Measurements from ENCODE around the gene PTTG1IP.

DNA sequence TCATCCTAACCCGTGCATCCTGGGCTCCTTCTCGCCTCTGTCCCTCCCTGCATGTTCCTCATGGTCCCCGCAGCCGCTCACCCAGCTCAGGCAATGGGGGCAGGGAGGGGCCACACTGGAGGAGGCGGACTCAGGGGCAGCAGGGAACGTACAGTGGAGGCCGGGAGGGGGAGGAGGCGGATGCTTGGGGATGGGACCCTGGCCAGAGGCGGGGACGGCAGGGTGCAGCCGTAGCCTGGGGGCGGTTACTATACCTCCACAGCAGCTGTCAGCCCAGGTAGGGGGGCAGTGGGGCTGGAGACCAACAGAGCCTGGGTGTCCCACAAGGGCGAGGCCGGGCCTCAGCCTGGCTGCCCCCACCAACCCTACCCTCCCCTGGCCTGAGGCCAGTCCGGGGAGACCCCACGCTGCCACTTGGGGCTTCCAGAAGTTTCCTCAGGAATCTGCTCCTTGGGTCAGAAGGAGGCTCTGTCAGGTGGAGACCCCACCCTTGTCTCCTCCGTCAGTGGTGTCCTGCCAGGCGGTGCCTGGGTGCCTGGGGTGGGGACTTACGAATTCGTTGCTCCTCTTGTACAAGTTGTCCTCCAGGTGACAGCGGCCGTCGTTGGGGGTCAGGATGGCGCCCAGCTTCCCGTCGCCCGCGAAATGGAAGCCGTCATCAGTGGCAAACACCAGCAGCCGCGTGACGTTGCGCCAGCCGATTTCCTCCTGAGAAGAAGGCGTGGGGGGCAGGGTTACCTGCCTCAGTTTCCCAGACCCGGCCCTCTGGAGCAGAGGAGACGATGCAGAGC, 26.5 kb upstream of the PTTG1IP start:
- no peak for TF ChIP-seq CTCF (IDR thresholded peaks at IDR 0.05; ENCODE audit: low read depth, low read length)
- TF ChIP-seq, protein P1, sequence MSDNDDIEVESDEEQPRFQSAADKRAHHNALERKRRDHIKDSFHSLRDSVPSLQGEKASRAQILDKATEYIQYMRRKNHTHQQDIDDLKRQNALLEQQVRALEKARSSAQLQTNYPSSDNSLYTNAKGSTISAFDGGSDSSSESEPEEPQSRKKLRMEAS (IDR thresholded peaks at IDR 0.05; ENCODE audit: low read depth, low read length): no peak
